GM18507 (cell line): ENCODE results near the gene ANKH.
"Not testable (repeated sequence)": the region's sequence is repeated elsewhere in the genome, so short reads cannot be mapped to it uniquely, and the experiment has no call there.

Source experiments
- DNase-seq: peaks from one replicate; pipeline ENCODE4 v3.0.0; 2011; ENCODE audit warnings: low read depth; ENCODE audit not compliant: insufficient read length; ENCODE audit errors: extremely low spot score
- FAIRE-seq: peaks from 2 replicates; lab custom pipeline; 2011; peaks lifted over from hg19 to GRCh38; lab: Jason Lieb, UNC

Gene ANKH

GRCh38 chr5:14809369-14810155 is 62.0 kb downstream of the ANKH start:
- FAIRE-seq (peak; percentile 95), DNase-seq (peak; percentile 54)

GRCh38 chr5:14807471-14807870 is 64.1 kb downstream of the ANKH start:
- DNase-seq, result no peak
- no peak for FAIRE-seq

DNA sequence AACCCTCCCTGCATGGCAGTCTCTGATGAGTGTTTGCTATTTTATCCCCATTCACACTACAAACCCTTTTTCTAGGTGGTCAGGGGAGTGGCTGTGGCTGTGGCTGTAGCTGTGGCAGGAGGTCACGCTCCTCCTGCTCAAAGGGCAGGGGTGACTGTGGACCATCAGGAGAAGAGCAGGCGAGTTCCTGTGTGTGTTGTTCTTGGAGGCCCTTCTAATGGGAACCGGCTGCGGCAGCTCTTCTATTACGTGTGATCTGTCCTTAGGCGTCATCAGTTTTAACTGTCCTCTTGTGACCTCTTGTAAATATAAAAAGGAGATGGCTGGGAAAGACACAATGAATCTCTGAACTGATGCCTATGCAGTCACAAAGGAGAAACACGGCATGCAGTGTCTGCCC is 65.1 kb downstream of the ANKH start:
- no peak for FAIRE-seq
- no peak for DNase-seq

DNA sequence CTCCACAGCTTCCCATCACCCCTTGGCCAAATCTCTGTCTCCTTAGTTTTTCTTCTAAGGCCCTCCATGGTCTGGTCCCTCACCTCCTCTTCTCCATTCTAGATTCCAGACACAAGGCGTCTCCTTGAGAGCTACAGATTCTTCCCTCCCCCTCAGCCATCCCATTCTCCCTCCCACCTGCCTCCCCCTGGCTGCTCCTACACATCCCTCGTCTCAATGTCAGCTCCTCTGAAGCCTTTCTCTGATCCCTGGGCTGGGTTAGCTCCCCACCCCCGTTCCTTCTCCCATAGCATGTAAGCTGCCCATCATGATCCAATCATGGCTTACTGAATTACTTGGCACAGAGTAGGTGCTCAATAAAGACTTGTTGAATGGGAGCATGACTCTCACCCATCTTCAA is 69.0 kb downstream of the ANKH start:
- DNase-seq, result no peak
- FAIRE-seq, result no peak

GRCh38 chr5:14801792-14802191 is 69.8 kb downstream of the ANKH start:
- no peak for DNase-seq
- FAIRE-seq, result no peak

DNA sequence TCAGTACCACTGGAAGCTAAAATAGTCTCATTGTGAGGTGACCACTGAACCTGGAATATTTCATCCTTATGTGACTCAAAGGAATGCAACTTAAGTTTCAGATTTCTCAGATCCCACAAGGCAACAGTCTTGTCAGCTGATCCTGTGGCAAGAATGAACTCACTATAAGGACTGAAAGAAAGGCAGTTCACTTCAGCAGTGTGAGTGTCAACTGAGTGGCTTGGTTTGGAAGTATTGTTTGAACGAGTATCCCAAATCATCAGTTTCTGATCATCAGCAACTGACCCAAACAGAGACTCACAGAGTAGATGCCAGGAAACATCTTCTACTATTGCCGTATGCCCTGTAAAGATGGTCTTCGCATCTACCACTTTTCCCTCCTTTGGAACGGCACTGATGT is 74.2 kb downstream of the ANKH start:
- not testable (repeated sequence) for DNase-seq, FAIRE-seq

- no peak for FAIRE-seq
Observed at GRCh38 chr5:14794583-14795230, 76.9 kb downstream of the ANKH start.

DNA sequence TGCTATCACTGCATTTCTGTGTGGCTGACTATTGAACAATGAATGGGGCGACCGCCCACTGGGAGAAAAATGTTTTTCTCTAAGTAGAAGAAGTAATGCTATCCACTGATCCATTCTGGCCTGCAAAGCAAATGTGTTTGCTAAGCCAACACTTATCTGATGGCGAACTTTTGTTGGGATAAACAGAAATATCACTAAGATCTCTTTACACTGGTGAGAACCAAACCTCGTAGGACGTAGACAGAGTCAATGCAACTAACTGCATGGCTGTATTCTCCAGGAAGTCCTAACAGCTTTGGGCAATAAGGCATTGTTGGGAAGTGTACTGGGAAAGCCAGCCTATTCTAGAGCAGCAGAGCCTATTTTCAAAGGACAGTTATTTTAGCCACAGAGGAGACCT is 77.7 kb downstream of the ANKH start:
- FAIRE-seq (no peak), DNase-seq (no peak)

More at GRCh38 chr5:14794583-14795230, 76.9 kb downstream of the ANKH start:
- no peak for DNase-seq

DNA sequence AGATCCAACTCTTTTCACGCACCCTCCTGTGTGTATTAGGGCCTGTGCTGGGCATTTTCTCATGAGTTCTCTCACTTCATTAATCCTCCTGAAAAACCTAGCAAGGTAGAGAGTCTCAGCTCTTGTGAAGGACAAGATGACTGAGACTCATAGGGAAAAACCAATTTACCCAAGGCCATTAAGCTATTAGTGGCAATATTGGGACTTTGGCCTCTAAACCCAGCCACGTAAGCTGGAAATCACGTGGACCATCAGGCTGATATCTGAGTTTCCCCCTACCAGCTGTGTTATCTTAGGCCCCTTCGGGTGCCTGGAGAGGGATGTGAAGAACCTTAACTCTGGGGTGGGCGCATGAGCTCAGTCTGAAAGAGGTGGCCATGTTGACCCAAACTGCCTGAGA is 80.7 kb downstream of the ANKH start:
- no peak for FAIRE-seq
- DNase-seq, result no peak

- FAIRE-seq (no peak), DNase-seq (no peak)
Observed at GRCh38 chr5:14790220-14790619, 81.4 kb downstream of the ANKH start.

- FAIRE-seq, result no peak
- no peak for DNase-seq
Observed at GRCh38 chr5:14787801-14788579, 83.6 kb downstream of the ANKH start.

DNA sequence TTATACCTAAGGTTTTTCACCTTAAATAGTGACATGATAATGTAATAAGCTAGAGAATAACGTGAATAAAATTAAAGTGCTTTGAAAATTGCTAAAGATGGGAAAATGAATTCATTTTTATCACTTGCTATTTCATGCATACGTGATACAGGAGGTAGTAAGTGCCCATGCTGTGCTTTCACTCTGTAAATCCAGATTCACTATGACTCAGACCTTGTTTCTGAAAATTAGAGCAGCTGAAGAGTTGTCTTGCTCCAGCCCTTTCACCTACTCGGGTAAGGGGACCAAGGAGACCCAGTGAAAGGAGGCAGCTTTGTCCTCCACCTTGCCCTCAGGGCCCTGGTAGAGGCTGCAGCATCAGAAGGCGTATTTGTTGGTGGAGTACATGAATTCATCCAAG is 87.9 kb downstream of the ANKH start:
- DNase-seq, result no peak
- FAIRE-seq, result no peak

DNA sequence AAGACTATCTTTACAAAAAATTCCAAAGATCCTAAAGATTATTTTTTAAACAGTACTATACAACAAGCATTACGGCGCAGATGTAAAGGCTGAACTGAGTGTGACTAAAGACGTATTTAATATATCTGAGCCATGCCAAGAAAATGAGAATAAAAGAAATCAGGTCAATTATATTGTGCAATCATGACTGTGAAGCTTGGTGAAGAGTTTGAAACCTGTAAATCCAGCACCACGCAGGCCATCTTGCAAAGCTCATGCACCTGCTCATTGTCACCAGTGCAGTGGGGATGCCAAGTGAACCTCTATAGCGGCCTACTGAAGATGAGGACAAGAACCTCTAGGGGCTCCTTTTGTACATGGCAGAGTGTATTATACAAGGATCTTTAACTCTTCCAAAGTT is 89.0 kb downstream of the ANKH start:
- no peak for FAIRE-seq
- DNase-seq, result no peak

DNA sequence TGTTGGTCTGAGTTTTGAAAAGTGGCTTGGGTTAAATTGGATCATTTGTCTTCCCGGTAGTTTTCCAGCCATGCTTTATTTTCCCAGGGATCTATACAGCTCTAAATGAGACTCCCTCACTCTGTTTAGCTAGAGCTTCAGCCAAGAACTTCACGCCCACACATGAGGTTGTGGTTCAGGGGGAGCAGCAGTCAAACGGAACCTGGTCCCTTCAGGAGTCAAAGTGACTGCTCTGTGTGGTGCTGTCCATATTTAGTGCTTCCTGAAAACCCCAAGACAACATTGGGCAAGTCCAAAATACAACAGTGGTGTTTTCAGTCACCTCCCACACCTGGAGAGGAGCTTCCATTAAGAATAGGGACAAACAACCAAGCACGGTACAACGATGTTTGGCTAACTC is 90.5 kb downstream of the ANKH start:
- DNase-seq (no peak), FAIRE-seq (no peak)

DNA sequence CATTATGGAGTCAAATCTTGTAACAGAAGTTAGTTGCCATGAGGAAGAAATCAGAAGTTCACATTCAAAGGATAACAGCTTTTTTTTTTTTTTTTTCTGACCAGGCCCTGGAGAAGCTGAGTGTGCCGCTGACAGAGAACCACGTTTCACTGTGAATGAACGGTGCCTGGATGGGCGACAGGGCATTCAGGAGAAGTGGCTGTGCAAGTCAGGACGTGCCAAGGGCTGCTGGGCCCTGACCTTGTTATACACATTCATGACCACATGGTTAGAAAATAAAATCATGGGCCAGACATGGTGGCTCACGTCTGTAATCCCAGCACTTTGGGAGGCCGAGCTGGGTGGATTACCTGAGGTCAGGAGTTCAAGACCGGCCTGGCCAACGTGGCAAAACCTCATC is 91.6 kb downstream of the ANKH start:
- no peak for DNase-seq
- no peak for FAIRE-seq

DNA sequence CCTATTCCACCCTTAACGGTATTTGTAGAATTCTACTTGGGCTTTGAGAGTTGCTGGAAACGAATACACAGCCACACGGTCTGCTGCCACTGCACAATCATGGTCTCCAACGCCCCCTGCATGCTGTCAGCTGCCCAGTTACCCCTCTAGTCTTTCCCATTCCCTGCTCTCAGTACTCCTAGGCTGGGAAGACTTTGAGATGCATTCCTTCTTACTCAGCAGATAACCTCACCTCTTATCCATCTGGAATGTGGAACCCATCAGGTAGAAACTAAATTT is 92.8 kb downstream of the ANKH start:
- no peak for FAIRE-seq
- no peak for DNase-seq

DNA sequence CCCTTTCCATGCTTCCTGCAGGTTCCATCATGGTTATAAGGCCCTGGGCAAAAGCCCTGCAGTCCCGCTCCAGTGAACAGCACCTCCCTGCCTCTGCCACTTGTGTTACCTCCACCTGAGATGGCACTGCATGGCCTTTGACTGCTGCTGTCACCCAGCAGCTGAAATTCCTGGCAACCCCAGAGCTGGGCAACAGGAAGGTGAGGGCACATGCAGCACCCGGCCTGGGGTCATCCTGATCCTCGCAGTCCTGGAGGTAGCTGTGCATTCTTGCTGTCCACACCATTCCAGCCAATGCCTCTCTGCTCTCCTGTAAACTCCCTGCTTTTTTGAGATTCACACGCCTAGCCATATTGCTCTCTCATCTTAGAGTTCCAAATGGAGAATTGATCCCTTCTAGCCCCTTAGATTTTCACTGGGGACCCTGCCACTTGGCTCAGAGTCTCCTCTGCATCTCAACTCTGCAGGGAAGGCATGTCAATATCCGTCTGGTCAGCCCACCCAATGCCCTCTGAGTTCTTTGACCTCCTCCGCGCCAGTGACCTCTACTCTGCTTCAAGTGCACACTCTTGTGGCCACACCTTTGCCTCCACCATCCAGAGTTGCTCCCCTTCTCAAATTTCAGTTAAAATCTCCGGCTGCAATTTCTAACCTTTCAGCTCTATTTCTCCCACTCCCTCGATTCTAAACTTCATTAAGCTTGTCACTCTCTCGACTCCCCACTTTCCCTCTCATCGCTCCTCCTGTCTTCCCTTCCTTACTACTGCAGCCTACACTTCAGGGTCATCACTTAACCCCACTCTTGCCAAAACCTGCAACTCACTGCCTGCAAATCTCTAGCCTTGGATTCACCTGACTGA is 93.4 kb downstream of the ANKH start:
- no peak for FAIRE-seq
- no peak for DNase-seq

DNA sequence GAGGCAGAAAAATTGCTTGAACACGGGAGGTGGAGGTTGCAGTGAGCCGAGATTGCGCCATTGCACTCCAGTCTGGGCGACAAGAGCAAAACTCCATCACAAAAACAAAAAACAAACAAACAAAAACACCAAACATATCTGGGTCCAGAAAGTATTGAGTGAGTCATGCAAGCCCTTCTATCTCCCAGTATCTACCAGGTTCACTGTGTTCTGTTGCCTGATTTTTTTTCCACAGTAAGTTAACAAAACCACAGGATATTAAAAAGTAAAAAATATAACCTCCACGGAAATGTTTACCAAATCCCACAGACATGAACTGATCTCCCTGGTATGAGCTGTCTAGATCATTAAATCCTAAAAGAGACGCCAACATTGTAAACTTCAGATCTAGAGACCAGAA is 94.4 kb downstream of the ANKH start:
- DNase-seq (no peak), FAIRE-seq (no peak)

DNA sequence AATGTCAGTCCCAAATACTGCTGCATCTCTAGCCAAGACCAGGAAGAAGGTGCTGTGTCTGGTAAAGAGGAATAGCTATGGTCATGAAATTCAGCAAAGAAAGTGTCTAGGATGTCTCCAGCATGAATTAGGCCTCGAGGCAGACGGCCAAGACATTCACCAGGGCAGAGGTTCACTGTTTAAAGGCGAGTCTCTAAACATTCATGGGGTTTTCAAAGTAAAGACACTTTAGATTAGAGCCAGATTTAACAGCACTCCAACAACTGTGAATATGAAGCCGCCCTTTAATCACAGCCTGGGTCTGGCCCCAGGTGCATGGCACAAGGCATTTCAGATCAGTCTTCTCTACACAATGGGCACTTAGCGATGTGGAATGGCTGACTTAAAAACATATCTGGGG is 95.0 kb downstream of the ANKH start:
- DNase-seq (no peak), FAIRE-seq (no peak)

DNA sequence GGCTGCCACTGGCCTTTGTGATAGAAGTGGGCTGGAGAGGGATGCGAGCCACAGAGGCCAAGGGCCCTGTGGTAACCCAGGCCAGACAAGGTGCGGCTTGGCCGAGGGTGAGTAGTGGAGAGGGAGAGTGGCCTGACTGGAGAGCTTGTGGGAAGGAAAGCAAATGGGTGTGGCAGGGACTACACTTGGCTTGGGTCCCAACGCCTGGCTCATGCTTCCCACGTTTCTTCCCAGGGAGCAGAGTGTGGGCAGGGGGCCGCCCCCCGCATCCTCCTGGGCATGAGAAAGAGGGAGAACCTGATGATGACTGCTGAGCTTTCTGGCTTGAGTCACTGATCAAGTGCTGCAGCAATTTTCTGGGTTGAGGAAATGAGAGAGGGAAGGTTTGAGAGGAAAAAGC is 95.7 kb downstream of the ANKH start:
- FAIRE-seq, result no peak
- DNase-seq, result no peak
